GM18526 (cell line): ENCODE results near the gene ATF7.

Source experiments
- POLR2A ChIP-seq: IDR thresholded peaks from 3 replicates; pipeline ENCODE4 v1.6.1; 2011; ENCODE audit not compliant: insufficient read length; ENCODE audit errors: extremely low read depth

Gene ATF7

DNA sequence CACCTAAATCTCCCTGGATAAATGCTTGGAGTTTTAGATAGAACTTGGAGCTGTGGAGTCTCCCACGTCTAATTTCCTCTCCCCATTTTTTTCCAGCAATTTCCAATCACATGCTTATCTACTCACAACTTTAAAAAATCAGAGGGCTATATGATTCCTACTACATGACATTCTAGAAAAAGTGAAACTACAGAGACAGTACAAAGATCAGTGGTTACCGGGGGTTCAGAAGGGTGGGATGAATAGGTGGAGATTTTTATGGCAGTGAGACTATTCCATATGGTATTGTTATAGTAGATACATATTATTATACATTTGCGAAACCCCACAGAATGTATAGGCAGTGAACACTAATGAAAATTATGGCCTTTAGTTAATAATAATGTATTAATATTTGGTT, 35.5 kb downstream of the ATF7 start:
- no peak for TF ChIP-seq POLR2A

DNA sequence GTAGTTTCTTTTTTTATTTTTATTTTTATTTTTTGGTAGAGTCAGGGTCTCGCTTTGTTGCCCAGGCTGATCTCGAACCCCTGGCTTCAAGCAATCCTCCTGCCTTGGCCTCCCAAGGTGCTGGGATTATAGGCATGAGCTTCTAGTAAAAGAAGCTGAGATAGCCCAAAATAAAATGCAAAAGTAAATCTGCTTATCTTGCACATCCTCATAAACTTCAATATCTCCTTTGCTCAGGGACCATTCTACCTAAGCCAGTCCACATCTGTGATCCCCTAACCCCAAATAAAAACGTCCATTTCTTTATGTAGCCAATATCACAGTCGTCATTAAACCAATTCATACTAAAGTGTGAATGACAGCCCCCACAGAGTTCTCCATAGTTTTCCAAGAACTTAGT, 36.3 kb downstream of the ATF7 start:
- no peak for TF ChIP-seq POLR2A

DNA sequence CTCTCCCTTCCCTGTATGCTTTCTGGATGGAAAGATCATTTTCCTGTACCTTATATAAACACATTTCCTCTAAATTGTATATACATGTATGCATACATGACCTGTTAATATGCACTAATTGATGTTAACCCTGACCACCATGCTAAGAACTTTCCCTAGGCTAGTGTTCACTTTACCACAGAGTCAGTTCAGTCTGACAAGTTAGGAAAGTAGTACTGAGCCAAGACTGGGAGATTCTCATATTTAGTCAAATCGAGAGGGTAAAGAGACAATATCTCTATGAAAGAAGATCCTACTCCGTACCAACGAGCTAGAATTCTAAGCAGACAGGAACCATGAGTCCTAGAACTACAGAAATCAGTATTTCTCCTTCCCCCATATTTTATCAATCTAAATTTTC, 36.8 kb downstream of the ATF7 start:
- TF ChIP-seq POLR2A = no peak

DNA sequence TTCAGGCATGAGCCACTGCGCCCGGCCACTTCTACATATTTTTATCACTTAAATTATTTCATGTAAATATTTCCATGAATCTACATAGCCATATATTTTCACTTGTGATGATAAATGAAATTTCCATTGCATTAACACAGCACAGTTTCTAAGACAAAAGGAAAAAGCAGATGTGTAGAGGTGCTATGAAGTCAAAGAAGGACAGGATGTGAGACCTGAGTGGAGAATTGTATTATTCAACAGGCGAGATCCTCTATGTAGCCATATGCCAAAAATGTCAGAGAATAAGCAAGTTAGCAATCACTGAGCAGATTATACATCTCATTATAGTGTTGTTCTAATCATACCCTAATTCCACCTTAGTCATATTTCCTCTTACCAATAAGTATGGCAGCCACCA, 38.1 kb downstream of the ATF7 start:
- TF ChIP-seq POLR2A = no peak

DNA sequence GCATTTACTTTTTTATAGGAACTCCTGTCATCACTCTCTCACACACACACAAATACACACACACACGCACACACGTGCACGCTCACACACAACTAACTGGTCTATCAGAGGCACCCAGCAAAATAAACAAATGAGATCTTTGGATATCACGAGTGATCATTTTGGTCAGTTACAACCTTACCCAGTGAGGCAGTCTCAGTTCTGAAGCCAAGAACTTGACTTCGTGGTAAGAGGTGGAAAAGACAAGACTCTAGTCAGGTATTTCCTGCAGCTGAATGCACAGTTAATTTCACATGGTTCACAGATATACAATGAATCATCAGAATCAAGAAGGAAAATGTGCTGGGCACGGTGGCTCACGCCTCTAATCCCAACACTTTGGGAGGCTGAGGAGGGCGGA, 39.4 kb downstream of the ATF7 start:
- TF ChIP-seq POLR2A = no peak

DNA sequence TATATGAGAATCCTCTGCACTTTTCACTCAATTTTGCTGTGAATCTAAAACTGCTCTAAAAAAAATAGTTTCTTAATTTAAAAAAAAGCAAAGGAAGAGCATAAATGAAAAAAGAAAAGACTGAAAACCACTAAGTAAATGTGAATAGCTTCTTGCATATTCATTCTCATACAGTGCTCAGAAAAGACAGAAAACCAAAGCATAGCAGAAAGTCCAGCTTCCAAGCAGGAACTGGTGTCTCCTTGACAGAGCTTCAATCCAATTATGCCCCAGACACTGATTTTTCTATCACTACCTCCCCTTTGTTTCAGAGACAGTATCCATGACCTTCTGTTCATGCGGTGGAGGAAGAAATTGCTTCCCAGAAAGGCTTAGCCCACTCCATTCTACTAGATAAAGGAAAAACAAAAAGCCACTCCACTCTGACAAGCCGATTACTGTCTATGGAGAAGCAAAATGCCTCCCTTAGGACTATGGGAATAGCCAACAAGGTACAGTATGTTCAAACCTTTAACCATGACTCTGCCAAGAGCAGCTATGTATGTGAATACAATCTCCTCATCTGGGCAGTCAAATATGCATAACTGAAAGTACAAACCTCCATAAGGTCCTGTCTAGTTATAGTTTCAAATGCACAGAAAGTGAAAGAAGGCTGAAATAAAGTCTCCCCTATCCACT, 40.6 kb downstream of the ATF7 start:
- no peak for TF ChIP-seq POLR2A

DNA sequence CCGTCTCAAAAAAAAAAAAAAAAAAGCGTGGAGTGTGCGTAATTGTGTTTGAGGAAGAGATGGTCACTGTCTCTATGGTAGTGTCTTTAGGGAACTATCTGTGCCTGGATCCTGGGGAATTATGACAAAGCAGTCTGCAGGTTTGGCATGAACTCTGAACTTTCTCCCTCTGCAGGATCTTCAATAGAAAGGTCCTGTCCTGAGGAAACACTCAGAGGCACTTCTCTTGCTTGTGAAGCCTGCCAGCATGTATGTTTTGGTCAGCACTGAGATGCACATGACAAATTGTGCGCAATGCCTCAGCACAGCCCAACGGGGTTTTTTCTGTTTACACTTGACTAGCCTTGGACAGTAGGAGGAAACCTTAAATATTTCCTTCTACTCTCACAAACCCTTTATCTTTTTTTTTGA, 46.6 kb downstream of the ATF7 start:
- TF ChIP-seq POLR2A = no peak

DNA sequence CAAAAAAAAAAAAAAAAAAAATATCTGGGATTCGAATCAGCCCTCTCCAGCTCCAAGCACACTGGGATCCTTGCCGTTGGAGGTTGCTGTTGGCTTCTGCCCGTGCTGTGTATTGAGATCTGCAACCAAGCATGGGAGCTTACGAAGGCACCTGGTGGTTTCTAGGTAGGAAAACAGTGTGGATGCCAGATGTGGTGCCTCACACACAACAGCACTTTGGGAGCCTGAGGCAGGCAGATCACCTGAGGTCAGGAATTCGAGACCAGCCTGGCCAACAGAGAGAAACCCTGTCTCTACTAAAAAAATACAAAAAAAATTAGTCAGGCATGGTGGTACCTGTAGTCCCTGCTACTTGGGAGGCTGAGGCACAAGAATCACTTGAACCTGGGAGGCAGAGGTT, 47.4 kb downstream of the ATF7 start:
- TF ChIP-seq POLR2A = no peak

DNA sequence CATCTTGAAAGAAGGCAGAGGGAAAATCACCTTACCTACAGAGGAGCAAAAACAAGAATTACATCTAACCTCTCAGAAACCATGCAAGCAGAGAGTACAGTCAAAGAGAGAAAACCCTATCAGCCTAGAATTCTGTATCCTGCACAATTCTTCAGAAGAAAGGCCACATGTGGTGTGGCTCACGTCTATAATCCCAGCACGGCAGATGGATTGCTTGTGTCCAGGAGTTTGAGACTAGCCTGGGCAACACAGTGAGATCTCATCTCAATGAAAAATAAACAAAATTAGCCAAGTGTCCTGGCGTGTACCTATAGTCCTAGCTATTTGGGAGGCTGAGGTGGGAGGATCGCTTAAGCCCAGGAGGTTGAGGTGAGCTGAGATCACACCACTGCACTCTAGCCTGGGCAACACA, 48.2 kb downstream of the ATF7 start:
- no peak for TF ChIP-seq POLR2A

DNA sequence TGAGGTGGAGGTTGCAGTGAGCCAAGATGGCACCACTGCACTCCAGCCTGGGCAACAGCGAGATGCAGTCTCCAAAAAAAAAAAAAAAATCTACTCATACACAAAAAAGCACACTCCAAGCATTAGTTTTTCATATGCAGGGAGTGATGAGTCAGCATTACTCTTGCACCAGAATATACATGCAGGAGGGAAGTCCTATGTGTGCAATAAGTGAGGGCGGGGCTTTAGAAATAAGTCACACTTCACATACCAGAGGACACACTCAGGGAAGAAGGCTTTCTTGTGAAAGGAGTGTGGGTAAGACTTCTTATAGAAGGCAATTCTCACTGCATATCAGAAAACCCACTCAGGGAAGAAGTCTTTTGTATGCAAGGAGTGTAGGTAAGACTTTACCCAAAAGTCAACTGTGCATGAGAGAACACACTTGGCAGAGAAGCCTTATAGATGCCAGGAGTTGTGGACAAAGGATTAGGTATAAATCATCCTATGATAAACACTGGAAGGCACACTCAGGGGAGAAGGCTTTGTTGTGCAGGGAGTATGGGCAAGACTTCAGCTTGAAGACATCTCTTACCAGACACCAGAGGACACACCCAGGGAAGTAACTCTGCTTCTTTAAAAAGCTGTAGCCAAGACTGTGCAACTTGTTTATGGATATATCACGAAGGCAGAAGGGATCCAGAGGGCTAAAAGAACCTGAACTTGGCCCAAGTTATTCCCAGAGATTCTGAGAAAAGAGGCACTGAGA, 50.5 kb downstream of the ATF7 start:
- no peak for TF ChIP-seq POLR2A

DNA sequence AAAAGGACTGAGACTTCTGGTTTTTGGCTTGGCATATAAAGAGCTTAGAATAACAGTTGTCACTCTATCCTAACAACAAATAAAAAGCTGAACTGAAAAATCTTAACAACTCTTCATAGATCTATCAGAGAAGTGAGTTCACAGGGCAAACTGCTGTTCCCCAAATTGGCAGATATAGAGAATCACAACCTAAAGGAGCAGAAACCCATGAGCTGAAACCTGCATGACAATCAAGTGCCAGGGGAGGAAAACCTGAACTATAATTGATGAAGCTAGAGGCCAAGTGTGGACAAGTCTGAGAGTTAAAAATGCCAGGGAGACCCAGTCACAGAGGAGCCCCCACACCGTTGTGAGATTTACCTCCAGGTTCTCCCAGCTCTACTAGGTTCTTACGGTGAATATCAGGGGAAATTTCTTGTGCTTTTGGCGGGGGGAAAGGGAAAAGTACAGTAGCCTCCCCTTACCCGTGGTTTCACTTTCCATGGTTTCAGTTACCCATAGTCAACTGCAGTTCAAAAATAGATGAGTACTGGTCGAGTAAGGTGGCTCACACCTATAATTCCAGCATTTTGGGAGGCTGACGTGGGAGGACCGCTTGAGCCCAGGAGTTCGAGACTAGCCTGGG, 53.9 kb downstream of the ATF7 start:
- no peak for TF ChIP-seq POLR2A

DNA sequence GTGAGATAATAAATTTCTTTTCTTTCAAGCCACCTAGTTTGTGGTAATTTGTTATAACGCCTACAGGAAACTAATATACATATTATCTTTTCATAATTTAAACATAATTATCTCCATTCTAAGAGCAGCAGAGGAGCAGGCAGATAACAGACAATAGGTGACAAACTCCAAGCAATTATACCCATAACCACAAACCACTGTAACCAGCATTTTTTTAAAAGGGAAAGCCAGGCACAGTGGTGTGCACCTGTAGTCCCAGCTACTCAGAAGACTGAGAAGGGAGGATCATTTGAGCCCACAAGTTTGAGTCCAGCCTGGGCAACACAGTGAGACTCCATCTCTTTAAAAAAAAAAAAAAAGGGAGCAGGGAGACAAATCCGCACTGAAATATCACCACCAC, 54.9 kb downstream of the ATF7 start:
- TF ChIP-seq POLR2A = no peak

DNA sequence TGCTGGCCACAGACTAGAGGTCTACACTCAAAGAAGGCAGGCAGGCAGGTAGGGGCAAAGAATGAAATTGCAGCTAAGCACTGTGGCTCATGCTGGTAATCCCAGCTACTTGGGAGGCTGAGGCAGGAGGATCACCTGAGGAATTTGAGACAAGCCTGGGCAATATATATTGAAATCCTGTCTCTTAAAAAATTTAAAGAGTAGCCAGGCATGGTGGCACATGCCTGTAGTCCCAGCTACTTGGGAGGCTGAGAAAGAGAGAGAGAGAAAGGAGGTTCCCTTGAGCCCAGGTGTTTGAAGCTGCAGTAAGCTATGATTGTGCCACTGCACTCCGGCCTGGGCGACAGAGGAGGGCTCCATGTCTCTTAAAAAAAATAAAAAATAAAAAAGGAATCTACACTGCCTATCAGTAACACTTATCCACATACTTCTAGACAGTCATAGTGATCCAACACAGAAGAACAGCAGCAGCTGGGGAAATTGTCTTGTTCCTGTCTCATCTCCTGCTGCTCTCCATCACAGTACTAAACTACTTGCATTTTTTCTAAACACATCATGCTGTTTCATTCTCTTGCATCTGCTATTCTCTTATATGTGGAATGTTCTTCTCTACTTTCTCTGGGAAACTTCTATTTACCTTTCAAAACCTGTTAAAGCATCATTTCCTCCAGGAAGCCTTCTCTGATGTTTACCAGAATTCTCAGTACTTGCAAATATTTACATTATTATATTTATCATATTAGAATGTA, 57.2 kb downstream of the ATF7 start:
- TF ChIP-seq POLR2A = no peak

DNA sequence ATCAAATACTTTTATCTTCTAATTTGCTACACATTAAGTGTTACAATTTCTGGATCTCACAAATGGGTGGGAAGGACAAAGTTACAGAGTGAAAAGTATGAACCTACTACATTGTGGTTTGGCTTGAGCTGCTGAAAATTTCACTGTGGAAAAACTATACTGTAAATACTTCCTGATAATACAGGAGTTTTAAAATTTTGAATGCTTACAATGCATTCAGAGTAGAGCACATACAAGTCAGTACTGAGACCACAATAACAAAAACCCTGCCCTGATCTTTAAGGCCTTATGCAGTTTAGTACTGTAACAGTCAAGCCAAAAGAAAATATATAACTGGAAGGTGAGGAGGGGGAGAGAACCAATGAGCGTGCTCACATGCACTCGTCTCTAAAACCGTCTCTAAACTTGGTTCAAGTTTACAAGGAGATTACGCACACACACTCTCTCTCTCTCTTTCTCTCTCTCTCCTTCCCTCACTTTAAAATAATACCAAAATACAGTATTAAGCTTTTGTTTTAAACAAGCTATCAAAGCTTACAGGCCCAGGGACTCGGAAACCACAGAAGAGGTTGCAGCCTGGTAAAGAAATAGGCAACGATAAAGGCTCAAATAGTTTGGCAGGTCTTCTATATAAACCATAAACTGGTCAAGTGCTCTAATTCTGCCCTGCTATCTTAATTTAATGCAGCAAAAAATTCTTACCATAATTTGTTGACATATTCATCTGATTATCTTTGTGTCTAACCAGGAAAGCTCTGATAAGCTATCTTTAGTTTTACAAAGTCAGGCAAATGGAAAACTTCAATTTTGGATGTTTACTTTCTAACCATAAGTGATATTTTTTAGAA, 58.0 kb downstream of the ATF7 start:
- no peak for TF ChIP-seq POLR2A

DNA sequence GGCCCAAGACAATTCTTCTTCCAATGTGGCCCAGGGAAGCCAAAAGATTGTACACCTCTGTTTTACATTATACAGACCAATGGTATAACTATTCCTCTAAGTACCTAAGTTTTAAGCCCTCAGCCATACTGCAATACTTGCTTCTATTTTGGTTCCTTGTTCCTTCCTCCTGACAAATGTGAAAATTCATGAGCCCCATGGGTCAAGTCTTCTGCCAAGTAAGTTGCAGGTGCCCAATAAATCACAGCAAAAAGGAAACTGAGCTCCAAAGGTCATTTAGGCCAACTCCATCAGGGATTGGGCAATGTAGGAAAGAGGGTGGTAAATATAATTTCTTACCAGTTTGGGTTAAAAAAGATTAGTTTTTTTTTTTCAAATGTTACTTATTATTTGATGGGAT, 61.2 kb downstream of the ATF7 start:
- no peak for TF ChIP-seq POLR2A

DNA sequence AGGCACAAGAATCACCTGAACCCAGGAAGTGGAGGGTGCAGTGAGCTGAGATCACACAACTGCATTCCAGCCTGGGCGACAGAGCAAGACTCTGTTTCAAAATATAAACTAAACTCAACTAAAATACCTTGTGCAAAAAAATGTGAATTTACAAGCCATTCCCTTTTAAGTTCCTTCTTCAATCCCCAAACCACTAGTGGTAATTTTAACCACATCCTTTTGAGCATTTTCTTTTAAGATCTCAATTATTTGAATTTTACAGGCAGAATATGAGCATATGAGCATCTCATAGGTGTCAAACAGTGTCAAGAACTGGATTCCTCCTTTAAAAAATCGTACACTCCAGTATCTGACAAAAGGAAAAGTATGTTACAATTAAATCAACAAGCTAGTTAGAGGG, 61.9 kb downstream of the ATF7 start:
- TF ChIP-seq POLR2A = no peak
